SK-N-SH (cell line): ENCODE results near the gene OR2D2. TPM values are rescaled to one million over a fixed set of nuclear protein-coding genes. Genes with fewer than 3 reads are reported as not detected.

Experiments used
- CTCF ChIA-PET: fragments of 300-600, 350-600 bp; formaldehyde crosslinking; extraction: SDS; loops from one replicate; lab custom pipeline; 2021; lab: Yijun Ruan, JAX
- POLR2A ChIA-PET: fragments of 350-600 bp; sonication (Branson Sonifier 250); formaldehyde crosslinking; extraction: SDS; loops from one replicate; lab custom pipeline; 2020; ENCODE audit warnings: antibody characterized with exemption, inconsistent platforms; lab: Yijun Ruan, JAX
- DNase-seq: peaks from one replicate; pipeline ENCODE4 v3.0.0; 2012
- H2AFZ ChIP-seq: fragments of 200-600 bp; sonication (generic); 2 replicates; pipeline ENCODE4 v1.8.1; 2016; ENCODE audit warnings: antibody characterized with exemption, mild to moderate bottlenecking, low read depth
- H3F3A ChIP-seq: fragments of 200-600 bp; sonication (generic); replicated peaks from 2 replicates; pipeline ENCODE3; 2016; ENCODE audit warnings: antibody characterized with exemption, mild to moderate bottlenecking; ENCODE audit not compliant: insufficient read depth
- H3K27ac ChIP-seq, 2 experiments: fragments of 200-500 bp in 1 of 2; fragments of 200-600 bp in 1 of 2; sonication (Bioruptor generic) in 1 of 2; sonication (generic), shearing (Covaris generic) in 1 of 2; 2 replicates each; pipeline versions ENCODE4 v1.5.1 to v1.6.1; 2014 to 2016; ENCODE audit warnings: low read depth in 2 of 2, inconsistent platforms in 1 of 2, low read length in 1 of 2, mild to moderate bottlenecking in 1 of 2, mixed read lengths in 1 of 2
- H3K27me3 ChIP-seq: fragments of 200-600 bp; sonication (generic), shearing (Covaris generic); 2 replicates; pipeline ENCODE4 v1.6.1; 2016; ENCODE audit warnings: mixed run types; ENCODE audit not compliant: insufficient read depth
- H3K36me3 ChIP-seq, 2 experiments: fragments of 200-500 bp in 1 of 2; fragments of 200-600 bp in 1 of 2; sonication (Bioruptor generic) in 1 of 2; sonication (generic) in 1 of 2; replicated peaks in 1 of 2; 2 replicates each; pipeline versions ENCODE3 to v1.5.1; 2014 to 2016; ENCODE audit warnings: low read length in 1 of 2, mild to moderate bottlenecking in 1 of 2; ENCODE audit not compliant: insufficient read depth in 2 of 2, control insufficient read depth in 1 of 2
- H3K4me1 ChIP-seq, 2 experiments: fragments of 200-500 bp in 1 of 2; fragments of 200-600 bp in 1 of 2; sonication (Bioruptor generic) in 1 of 2; sonication (generic), shearing (Covaris generic) in 1 of 2; 2 replicates each; pipeline versions ENCODE4 v1.5.1 to v1.6.1; 2014 to 2016; ENCODE audit warnings: low read depth in 1 of 2, low read length in 1 of 2, mixed run types in 1 of 2; ENCODE audit not compliant: insufficient read depth in 2 of 2, control insufficient read depth in 1 of 2
- H3K4me2 ChIP-seq: fragments of 200-600 bp; sonication (generic), shearing (Covaris generic); 2 replicates; pipeline ENCODE4 v1.6.1; 2017; ENCODE audit warnings: mixed run types
- H3K4me3 ChIP-seq, 2 experiments: fragments of 200-500 bp in 1 of 2; fragments of 200-600 bp in 1 of 2; sonication (Bioruptor generic) in 1 of 2; sonication (generic), shearing (Covaris generic) in 1 of 2; 2 replicates each; pipeline versions ENCODE4 v1.5.1 to v1.8.1; 2014 to 2016; ENCODE audit warnings: low read depth in 2 of 2, inconsistent platforms in 1 of 2, low read length in 1 of 2, mild to moderate bottlenecking in 1 of 2, mixed read lengths in 1 of 2, moderate library complexity in 1 of 2
- H3K79me2 ChIP-seq: fragments of 200-600 bp; sonication (generic); 2 replicates; pipeline ENCODE4 v1.8.1; 2017; ENCODE audit warnings: mild to moderate bottlenecking; ENCODE audit not compliant: insufficient read depth
- H3K9ac ChIP-seq: fragments of 200-600 bp; sonication (generic); 2 replicates; pipeline ENCODE4 v1.6.1; 2017; ENCODE audit warnings: mixed run types
- H3K9me2 ChIP-seq: fragments of 200-600 bp; sonication (generic); 2 replicates; pipeline ENCODE4 v1.6.1; 2017; ENCODE audit warnings: mixed run types
- H3K9me3 ChIP-seq: fragments of 200-600 bp; sonication (generic); 2 replicates; pipeline ENCODE4 v1.6.1; 2017; ENCODE audit warnings: mixed run types, mild to moderate bottlenecking, moderate library complexity
- H4K20me1 ChIP-seq: fragments of 200-600 bp; sonication (generic); 2 replicates; pipeline ENCODE4 v1.6.1; 2017; ENCODE audit warnings: mild to moderate bottlenecking, mixed run types; ENCODE audit not compliant: insufficient read depth
- CTCF ChIP-seq: fragments of 200-600 bp; sonication (generic); IDR thresholded peaks from 2 replicates; pipeline ENCODE4 v1.6.1; 2017; ENCODE audit warnings: antibody characterized with exemption, mild to moderate bottlenecking, moderate library complexity
- FOXJ3 ChIP-seq: sonication (generic); formaldehyde crosslinking; IDR thresholded peaks from 2 replicates; pipeline ENCODE4 v1.5.1; 2020; ENCODE audit warnings: mild to moderate bottlenecking, missing genetic modification reagents
- GABPA ChIP-seq: IDR thresholded peaks from 2 replicates; pipeline ENCODE4 v1.4.0; 2012; ENCODE audit warnings: low read depth, mild to moderate bottlenecking
- MEF2A ChIP-seq: IDR thresholded peaks from 2 replicates; pipeline ENCODE4 v1.4.0; 2012; ENCODE audit warnings: low read depth, borderline replicate concordance
- POLR2AphosphoS5 ChIP-seq: IDR thresholded peaks from 2 replicates; pipeline ENCODE4 v1.6.1; 2012; ENCODE audit warnings: low read depth, low read length
- RXRA ChIP-seq: IDR thresholded peaks from 2 replicates; pipeline ENCODE4 v1.4.0; 2012; ENCODE audit warnings: low read depth, mild to moderate bottlenecking, borderline replicate concordance
- SIN3A ChIP-seq: IDR thresholded peaks from 2 replicates; pipeline ENCODE4 v1.6.1; 2012; ENCODE audit warnings: low read depth, mild to moderate bottlenecking, low read length, moderate library complexity, borderline replicate concordance
- TCF12 ChIP-seq: IDR thresholded peaks from 2 replicates; pipeline ENCODE4 v1.4.0; 2012
- TEAD4 ChIP-seq: IDR thresholded peaks from 2 replicates; pipeline ENCODE4 v1.4.0; 2012; ENCODE audit warnings: mild to moderate bottlenecking, borderline replicate concordance; ENCODE audit not compliant: insufficient read depth
- WGBS: methylation state at CpG from one replicate; pipeline ENCODE4 v1.1.6; 2017; ENCODE audit warnings: low lambda C conversion rate; 5-methylcytosine and 5-hydroxymethylcytosine counted together
- polyA plus RNA-seq, 3 experiments: library from polyadenylated mRNA; depleted of rRNA; stranded (reverse); fragments of >200 nt; gene quantifications; 2 replicates each; pipeline ENCODE4 v1.2.3, GENCODE V29; 2012
- TF ChIP-seq, protein P1 (sequence below): IDR thresholded peaks from 2 replicates; pipeline ENCODE4 v1.4.0; 2012; ENCODE audit warnings: low read depth
- TF ChIP-seq, protein P2 (sequence below): fragments of 150-350 bp; IDR thresholded peaks from 2 replicates; pipeline ENCODE4 v1.6.1; 2017; ENCODE audit warnings: antibody characterized with exemption, low read length, low read depth, borderline replicate concordance
- TF ChIP-seq, protein P3 (sequence below): IDR thresholded peaks from 2 replicates; pipeline ENCODE4 v1.6.1; 2012; ENCODE audit warnings: mild to moderate bottlenecking, low read depth, low read length, moderate library complexity

Gene OR2D2
- polyA plus RNA-seq, 1 of the 3 experiments (the other 2 are of a cell fraction), result not detected

- no peak overlapping the region for H2AFZ ChIP-seq
Observed at GRCh38 chr11:6882751-6883150, 9.5 kb downstream of the OR2D2 start.

DNA sequence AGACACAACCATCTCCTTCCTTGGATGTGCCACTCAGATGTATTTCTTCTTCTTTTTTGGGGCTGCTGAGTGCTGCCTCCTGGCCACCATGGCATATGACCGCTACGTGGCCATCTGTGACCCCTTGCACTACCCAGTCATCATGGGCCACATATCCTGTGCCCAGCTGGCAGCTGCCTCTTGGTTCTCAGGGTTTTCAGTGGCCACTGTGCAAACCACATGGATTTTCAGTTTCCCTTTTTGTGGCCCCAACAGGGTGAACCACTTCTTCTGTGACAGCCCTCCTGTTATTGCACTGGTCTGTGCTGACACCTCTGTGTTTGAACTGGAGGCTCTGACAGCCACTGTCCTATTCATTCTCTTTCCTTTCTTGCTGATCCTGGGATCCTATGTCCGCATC, 15.4 kb downstream of the OR2D2 start:
- Histone ChIP-seq H3K9me3 (no peaks in the 10 kb centered on the region), H3K4me1 (no peaks in the 10 kb centered on the region), H3K4me3 (no peak overlapping the region), H3K4me2 (no peak overlapping the region), H3K79me2 (no peaks in the 10 kb centered on the region), H3K9me2 (no peaks in the 10 kb centered on the region), H3F3A (no peaks in the 10 kb centered on the region), H3K27me3 (no peaks in the 10 kb centered on the region), H3K9ac (no peak overlapping the region), H4K20me1 (no peaks in the 10 kb centered on the region), H3K27ac (no peak overlapping the region), H3K36me3 (no peaks in the 10 kb centered on the region), H2AFZ (no peak overlapping the region)
- WGBS, result 0% methylated on average over 3 of the region's 3 CpGs
- ChIA-PET CTCF (no interaction called here), POLR2A (no interaction called here)
- TF ChIP-seq CTCF, result no peak
- no peak for DNase-seq

More at GRCh38 chr11:6882751-6883150, 9.5 kb downstream of the OR2D2 start:
- DNase-seq, result no peak
- H3K4me2 ChIP-seq, result no peak overlapping the region
- no peaks in the 10 kb centered on the region for H3K4me1 ChIP-seq
- no peaks in the 10 kb centered on the region for H3F3A ChIP-seq
- H3K79me2 ChIP-seq, result no peaks in the 10 kb centered on the region
- CTCF ChIA-PET, result no interaction called here
- H3K27ac ChIP-seq, result no peak overlapping the region
- H3K36me3 ChIP-seq, result no peaks in the 10 kb centered on the region
- no peak overlapping the region for H3K4me3 ChIP-seq
- POLR2A ChIA-PET, result no interaction called here
- no peaks in the 10 kb centered on the region for H3K9me2 ChIP-seq
- H3K9ac ChIP-seq, result no peak overlapping the region
- H4K20me1 ChIP-seq, result no peaks in the 10 kb centered on the region
- H3K27me3 ChIP-seq, result no peaks in the 10 kb centered on the region
- TF ChIP-seq POLR2AphosphoS5 (no peak), TCF12 (no peak), MEF2A (no peak), FOXJ3 (CRISPR knock-in tag) (no peak)
- TF ChIP-seq, protein P1, sequence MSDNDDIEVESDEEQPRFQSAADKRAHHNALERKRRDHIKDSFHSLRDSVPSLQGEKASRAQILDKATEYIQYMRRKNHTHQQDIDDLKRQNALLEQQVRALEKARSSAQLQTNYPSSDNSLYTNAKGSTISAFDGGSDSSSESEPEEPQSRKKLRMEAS, result no peak
- TF ChIP-seq, protein P2, sequence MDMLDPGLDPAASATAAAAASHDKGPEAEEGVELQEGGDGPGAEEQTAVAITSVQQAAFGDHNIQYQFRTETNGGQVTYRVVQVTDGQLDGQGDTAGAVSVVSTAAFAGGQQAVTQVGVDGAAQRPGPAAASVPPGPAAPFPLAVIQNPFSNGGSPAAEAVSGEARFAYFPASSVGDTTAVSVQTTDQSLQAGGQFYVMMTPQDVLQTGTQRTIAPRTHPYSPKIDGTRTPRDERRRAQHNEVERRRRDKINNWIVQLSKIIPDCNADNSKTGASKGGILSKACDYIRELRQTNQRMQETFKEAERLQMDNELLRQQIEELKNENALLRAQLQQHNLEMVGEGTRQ, result no peak
- H3K9me3 ChIP-seq, result no peaks in the 10 kb centered on the region

DNA sequence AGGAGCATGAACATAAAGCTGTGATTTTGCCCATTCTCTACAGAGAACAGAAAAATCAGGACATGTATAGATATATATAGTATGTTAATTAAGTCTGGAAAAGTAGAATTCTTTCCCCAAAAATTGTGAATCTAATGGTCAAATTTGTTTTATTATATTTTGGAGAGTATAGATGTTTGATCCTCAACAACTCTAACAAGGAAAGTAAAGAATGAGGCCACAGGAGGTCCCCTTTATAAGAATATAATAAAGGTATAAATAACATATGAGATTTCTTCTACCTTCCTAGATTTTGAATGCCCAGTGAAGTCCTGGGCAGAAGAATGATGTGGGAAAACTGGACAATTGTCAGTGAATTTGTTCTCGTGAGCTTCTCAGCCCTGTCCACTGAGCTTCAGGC, 16.0 kb downstream of the OR2D2 start, which contains the start of gene OR10A4:
OR10A4 (plus strand) TSS at position 301 of the 400 bp plus-strand sequence; CDS start at position 324, 23 bp downstream.
- no peaks in the 10 kb centered on the region for H3K79me2 ChIP-seq
- CTCF ChIA-PET, result no interaction called here
- 0% methylated on average over 1 of the region's 1 CpG for WGBS
- TF ChIP-seq POLR2AphosphoS5 (no peak), SIN3A (no peak), CTCF (no peak), GABPA (no peak), TCF12 (no peak), RXRA (no peak), TEAD4 (no peak)
- TF ChIP-seq, protein P3, sequence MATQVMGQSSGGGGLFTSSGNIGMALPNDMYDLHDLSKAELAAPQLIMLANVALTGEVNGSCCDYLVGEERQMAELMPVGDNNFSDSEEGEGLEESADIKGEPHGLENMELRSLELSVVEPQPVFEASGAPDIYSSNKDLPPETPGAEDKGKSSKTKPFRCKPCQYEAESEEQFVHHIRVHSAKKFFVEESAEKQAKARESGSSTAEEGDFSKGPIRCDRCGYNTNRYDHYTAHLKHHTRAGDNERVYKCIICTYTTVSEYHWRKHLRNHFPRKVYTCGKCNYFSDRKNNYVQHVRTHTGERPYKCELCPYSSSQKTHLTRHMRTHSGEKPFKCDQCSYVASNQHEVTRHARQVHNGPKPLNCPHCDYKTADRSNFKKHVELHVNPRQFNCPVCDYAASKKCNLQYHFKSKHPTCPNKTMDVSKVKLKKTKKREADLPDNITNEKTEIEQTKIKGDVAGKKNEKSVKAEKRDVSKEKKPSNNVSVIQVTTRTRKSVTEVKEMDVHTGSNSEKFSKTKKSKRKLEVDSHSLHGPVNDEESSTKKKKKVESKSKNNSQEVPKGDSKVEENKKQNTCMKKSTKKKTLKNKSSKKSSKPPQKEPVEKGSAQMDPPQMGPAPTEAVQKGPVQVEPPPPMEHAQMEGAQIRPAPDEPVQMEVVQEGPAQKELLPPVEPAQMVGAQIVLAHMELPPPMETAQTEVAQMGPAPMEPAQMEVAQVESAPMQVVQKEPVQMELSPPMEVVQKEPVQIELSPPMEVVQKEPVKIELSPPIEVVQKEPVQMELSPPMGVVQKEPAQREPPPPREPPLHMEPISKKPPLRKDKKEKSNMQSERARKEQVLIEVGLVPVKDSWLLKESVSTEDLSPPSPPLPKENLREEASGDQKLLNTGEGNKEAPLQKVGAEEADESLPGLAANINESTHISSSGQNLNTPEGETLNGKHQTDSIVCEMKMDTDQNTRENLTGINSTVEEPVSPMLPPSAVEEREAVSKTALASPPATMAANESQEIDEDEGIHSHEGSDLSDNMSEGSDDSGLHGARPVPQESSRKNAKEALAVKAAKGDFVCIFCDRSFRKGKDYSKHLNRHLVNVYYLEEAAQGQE, result no peak

More for the DNA sequence above, 16.0 kb downstream of the OR2D2 start, which contains the start of gene OR10A4:
- Histone ChIP-seq H3K4me2 (no peak within 1 kb of the TSS), H3F3A (no peaks in the 10 kb centered on the region), H3K4me1 (no peaks in the 10 kb centered on the region), H3K4me3 (no peak within 1 kb of the TSS), H3K9ac (no peak within 1 kb of the TSS), H3K36me3 (no peaks in the 10 kb centered on the region), H2AFZ (no peak within 1 kb of the TSS), H3K27ac (no peak within 1 kb of the TSS), H4K20me1 (no peaks in the 10 kb centered on the region), H3K9me3 (no peaks in the 10 kb centered on the region), H3K9me2 (no peaks in the 10 kb centered on the region), H3K27me3 (no peaks in the 10 kb centered on the region)
- POLR2A ChIA-PET, result no interaction called here
- DNase-seq, result no peak
